ENCODE results near the gene NAT14. TPM values are rescaled to one million over a fixed set of nuclear protein-coding genes. Genes with fewer than 3 reads are reported as not detected.
A peak's percentile ranks its signal among the peaks of the same experiment; 100 is the strongest.

NAT14 gene
- total RNA-seq, 1 experiment from 2014 or later: 93.1 TPM

- POLR2A ChIA-PET: no interaction called here
- in situ Hi-C loops (cut with HindIII; ENCODE audit: low pct_unique_long_range_greater_than_20kb, low sequenced_read_pairs): no loop called here
- no peak overlapping the region for H3K4me3 ChIP-seq (ENCODE audit: low read depth in 2 of 2, low read length in 2 of 2)
- TF ChIP-seq TCF7L2 (IDR thresholded peaks at IDR 0.05; ENCODE audit: low read depth, low read length) (no peak), SIN3A (IDR thresholded peaks at IDR 0.05; ENCODE audit: borderline replicate concordance, insufficient read depth, low read depth, low read length) (no peak), POLR2AphosphoS5 (IDR thresholded peaks at IDR 0.05; ENCODE audit: low read depth, low read length) (no peak), REST (IDR thresholded peaks at IDR 0.05; ENCODE audit: insufficient read depth in 1 of 2, low read depth in 2 of 2, low read length in 1 of 2) (no peak)
- intact Hi-C loops (cut with micrococcal nuclease; ENCODE audit: unreplicated experiment): no loop called here
- ATAC-seq (no peak), DNase-seq (ENCODE audit: low read depth, low spot score) (no peak)
- H3K36me3 ChIP-seq (ENCODE audit: control insufficient read depth, insufficient read depth, low read length): 0 out of 2 replicates have a peak, but pooled peaks cover 3% of the 10 kb centered on the region
- H3K27ac ChIP-seq (ENCODE audit: low read length): no peak overlapping the region
- H3K9me3 ChIP-seq (ENCODE audit: control insufficient read depth, insufficient read depth, low read depth, low read length): no peaks in the 10 kb centered on the region
- CTCF ChIA-PET: no interaction called here
- no TSS peak for BruUV-seq (replicated peaks)
- H3K4me1 ChIP-seq (ENCODE audit: control insufficient read depth, insufficient read depth, low read length): peaks cover 10% of the 10 kb centered on the region
- no peaks in the 10 kb centered on the region; the same call in 1 of the 2 replicates for H3K27me3 ChIP-seq (ENCODE audit: control insufficient read depth, insufficient read depth, low read length)
Observed at GRCh38 chr19:55456347-55456746, 28.6 kb upstream of the NAT14 start.

- TF ChIP-seq POLR2AphosphoS5 (IDR thresholded peaks at IDR 0.05; ENCODE audit: low read depth, low read length) (no peak), TCF7L2 (IDR thresholded peaks at IDR 0.05; ENCODE audit: low read depth, low read length) (no peak), CTCF (IDR thresholded peaks at IDR 0.05) (no peak)
- no peak for DNase-seq (ENCODE audit: low read depth, low spot score)
- Histone ChIP-seq H3K27ac (ENCODE audit: low read length) (no peak overlapping the region), H3K27me3 (ENCODE audit: control insufficient read depth, insufficient read depth, low read length) (no peaks in the 10 kb centered on the region), H3K36me3 (ENCODE audit: control insufficient read depth, insufficient read depth, low read length) (0 out of 2 replicates have a peak, but pooled peaks cover 3% of the 10 kb centered on the region), H3K4me1 (ENCODE audit: control insufficient read depth, insufficient read depth, low read length) (peaks cover 15% of the 10 kb centered on the region), H3K4me3 (ENCODE audit: low read depth in 2 of 2, low read length in 2 of 2) (no peak overlapping the region), H3K9me3 (ENCODE audit: control insufficient read depth, insufficient read depth, low read depth, low read length) (no peaks in the 10 kb centered on the region)
- BruUV-seq (replicated peaks): no TSS peak
- ATAC-seq: no peak
- intact Hi-C loops (cut with micrococcal nuclease; ENCODE audit: unreplicated experiment) (no loop called here), in situ Hi-C loops (cut with HindIII; ENCODE audit: low pct_unique_long_range_greater_than_20kb, low sequenced_read_pairs) (no loop called here)
- CTCF ChIA-PET: interaction anchor here (1.4 kb wide), 1 partner anchor 10 kb away, joined by 3 read pairs; no protein-coding TSS in a partner anchor
- POLR2A ChIA-PET: interaction anchor here (0.9 kb wide), 1 partner anchor 306 kb away, joined by 3 read pairs; no protein-coding TSS in a partner anchor
Observed at GRCh38 chr19:55457683-55458457, 27.1 kb upstream of the NAT14 start.

GRCh38 chr19:55459551-55459949 is 25.4 kb upstream of the NAT14 start:
- no peaks in the 10 kb centered on the region for H3K9me3 ChIP-seq (ENCODE audit: control insufficient read depth, insufficient read depth, low read depth, low read length)
- BruUV-seq (replicated peaks): no TSS peak
- ATAC-seq: no peak
- TF ChIP-seq REST (IDR thresholded peaks at IDR 0.05; ENCODE audit: insufficient read depth in 1 of 2, low read depth in 2 of 2, low read length in 1 of 2): no peak
- TF ChIP-seq TCF7L2 (IDR thresholded peaks at IDR 0.05; ENCODE audit: low read depth, low read length): no peak
- no peak; the same call in 1 of the 2 replicates for TF ChIP-seq POLR2AphosphoS5 (IDR thresholded peaks at IDR 0.05; ENCODE audit: low read depth, low read length)
- no peak overlapping the region for H3K4me3 ChIP-seq (ENCODE audit: low read depth in 2 of 2, low read length in 2 of 2)
- intact Hi-C loops (cut with micrococcal nuclease; ENCODE audit: unreplicated experiment): no loop called here
- no peaks in the 10 kb centered on the region for H3K27me3 ChIP-seq (ENCODE audit: control insufficient read depth, insufficient read depth, low read length)
- peaks cover 15% of the 10 kb centered on the region for H3K4me1 ChIP-seq (ENCODE audit: control insufficient read depth, insufficient read depth, low read length)
- H3K27ac ChIP-seq (ENCODE audit: low read length): 0 out of 2 replicates have a peak overlapping the region, but pooled peaks have one; percentile 12
- POLR2A ChIA-PET: no interaction called here
- H3K36me3 ChIP-seq (ENCODE audit: control insufficient read depth, insufficient read depth, low read length): no peaks in the 10 kb centered on the region
- CTCF ChIA-PET: interaction anchor here (1.8 kb wide), 1 partner anchor 44 kb away, joined by 11 read pairs; no protein-coding TSS in a partner anchor
- in situ Hi-C loops (cut with HindIII; ENCODE audit: low pct_unique_long_range_greater_than_20kb, low sequenced_read_pairs): no loop called here
- no peak for DNase-seq (ENCODE audit: low read depth, low spot score)

Measured in Panc1 (cell line).